IMR-90 (cell line): ENCODE measurements around the gene SPATA25.

Experiments used
- BHLHE40 ChIP-seq: fragments of 150-350 bp; IDR thresholded peaks from 2 replicates; pipeline ENCODE4 v1.6.1; 2016; ENCODE audit warnings: mild to moderate bottlenecking, low read depth, low read length
- CEBPB ChIP-seq: IDR thresholded peaks from 2 replicates; pipeline ENCODE4 v1.6.1; 2012; ENCODE audit warnings: low read depth, low read length, improper control_type of control experiment
- CHD1 ChIP-seq: IDR thresholded peaks from 2 replicates; pipeline ENCODE4 v1.6.1; 2012; ENCODE audit warnings: low read depth, low read length, improper control_type of control experiment
- CTCF ChIP-seq: conservative IDR thresholded peaks from 2 replicates; pipeline ENCODE4 v1.5.1; 2012; ENCODE audit warnings: mild to moderate bottlenecking, low read depth, low read length, improper control_type of control experiment
- ELK1 ChIP-seq: fragments of 150-350 bp; IDR thresholded peaks from 2 replicates; pipeline ENCODE4 v1.6.1; 2016; ENCODE audit warnings: low read depth, mild to moderate bottlenecking, low read length, moderate library complexity, borderline replicate concordance
- MAZ ChIP-seq: IDR thresholded peaks from 2 replicates; pipeline ENCODE4 v1.6.1; 2012; ENCODE audit warnings: low read depth, mild to moderate bottlenecking, low read length, improper control_type of control experiment, moderate library complexity, borderline replicate concordance
- NFE2L2 ChIP-seq: fragments of 150-350 bp; IDR thresholded peaks from 2 replicates; pipeline ENCODE4 v1.6.1; 2016; ENCODE audit warnings: low read depth, mild to moderate bottlenecking, low read length
- POLR2A ChIP-seq: IDR thresholded peaks from 2 replicates; pipeline ENCODE4 v1.6.1; 2012; ENCODE audit warnings: mild to moderate bottlenecking, low read depth, low read length
- RAD21 ChIP-seq: IDR thresholded peaks from 2 replicates; pipeline ENCODE4 v1.6.1; 2012; ENCODE audit warnings: low read length, improper control_type of control experiment
- RCOR1 ChIP-seq: IDR thresholded peaks from 2 replicates; pipeline ENCODE4 v1.6.1; 2012; ENCODE audit warnings: mild to moderate bottlenecking, low read length, improper control_type of control experiment; ENCODE audit not compliant: insufficient replicate concordance
- SMC3 ChIP-seq: fragments of 150-350 bp; IDR thresholded peaks from 2 replicates; pipeline ENCODE4 v1.6.1; 2016; ENCODE audit warnings: low read depth, mild to moderate bottlenecking, antibody characterized with exemption, low read length, moderate library complexity
- USF2 ChIP-seq: fragments of 150-350 bp; IDR thresholded peaks from 2 replicates; pipeline ENCODE4 v1.6.1; 2017; ENCODE audit warnings: mild to moderate bottlenecking, antibody characterized with exemption, low read length, low read depth

- no peak for TF ChIP-seq CTCF
- TF ChIP-seq ELK1 = no peak
- no peak for TF ChIP-seq POLR2A
- no peak for TF ChIP-seq CEBPB
- TF ChIP-seq CHD1 = no peak
- no peak for TF ChIP-seq NFE2L2
- no peak for TF ChIP-seq BHLHE40
- TF ChIP-seq RCOR1 = no peak
- no peak for TF ChIP-seq MAZ
- TF ChIP-seq SMC3 = no peak
- no peak for TF ChIP-seq RAD21
- no peak for TF ChIP-seq USF2
Measured at GRCh38 chr20:45908084-45908483, 20.7 kb upstream of the SPATA25 start.
